Mesodermal cell (in vitro differentiated cells): Measurements from ENCODE around the gene BANF2. TPM values are rescaled to one million over a fixed set of nuclear protein-coding genes. Genes with fewer than 3 reads are reported as not detected.

Experiments
- H3K27ac ChIP-seq: 2 replicates; pipeline ENCODE4 v1.7.0; 2013; ENCODE audit warnings: mild to moderate bottlenecking, low read depth, low read length, moderate library complexity; ENCODE audit not compliant: severe bottlenecking
- H3K36me3 ChIP-seq: 2 replicates; pipeline ENCODE4 v1.7.1; 2013; ENCODE audit warnings: mild to moderate bottlenecking, low read length, moderate library complexity; ENCODE audit not compliant: control insufficient read depth, insufficient read depth
- H3K4me1 ChIP-seq: one replicate; pipeline ENCODE4 v1.7.1; 2013; ENCODE audit warnings: mild to moderate bottlenecking, low read length; ENCODE audit not compliant: insufficient read depth, control insufficient read depth, poor library complexity, severe bottlenecking
- H3K4me3 ChIP-seq: 2 replicates; pipeline ENCODE4 v1.7.0; 2013; ENCODE audit warnings: low read length, control low read depth, mild to moderate bottlenecking; ENCODE audit not compliant: insufficient read depth, poor library complexity, severe bottlenecking; ENCODE audit errors: extremely low read depth
- H3K9me3 ChIP-seq: 2 replicates; pipeline ENCODE4 v1.7.1; 2013; ENCODE audit warnings: mild to moderate bottlenecking, low read length, moderate library complexity; ENCODE audit not compliant: control insufficient read depth
- WGBS, 2 experiments: methylation state at CpG; one replicate each; pipeline ENCODE4 v1.1.5; 2013; ENCODE audit warnings: missing lambda C conversion rate in 2 of 2; ENCODE audit not compliant: insufficient coverage in 2 of 2; 5-methylcytosine and 5-hydroxymethylcytosine counted together
- polyA plus RNA-seq, 2 experiments: library from polyadenylated mRNA; stranded (reverse); fragments of 50-300 nt; gene quantifications; one replicate each; pipeline ENCODE4 v1.2.3, GENCODE V29; 2013

The BANF2 gene
- polyA plus RNA-seq (2013, experiment 1 of 2) = not detected
- not detected for polyA plus RNA-seq (2013, experiment 2 of 2)

GRCh38 chr20:17699931-17700351 is at the start of gene BANF2:
Gene BANF2, plus strand, starts transcription at chr20:17699966. Its CDS starts 25,060 bp downstream, at chr20:17725026.
- Histone ChIP-seq H3K36me3 (no peaks in the 10 kb centered on the region), H3K9me3 (no peaks in the 10 kb centered on the region), H3K4me1 (no peaks in the 10 kb centered on the region), H3K27ac (no peak within 1 kb of the TSS), H3K4me3 (no peak within 1 kb of the TSS)
- WGBS, 2 experiments = 70 to 80% methylated on average over 3 of the region's 3 CpGs

DNA sequence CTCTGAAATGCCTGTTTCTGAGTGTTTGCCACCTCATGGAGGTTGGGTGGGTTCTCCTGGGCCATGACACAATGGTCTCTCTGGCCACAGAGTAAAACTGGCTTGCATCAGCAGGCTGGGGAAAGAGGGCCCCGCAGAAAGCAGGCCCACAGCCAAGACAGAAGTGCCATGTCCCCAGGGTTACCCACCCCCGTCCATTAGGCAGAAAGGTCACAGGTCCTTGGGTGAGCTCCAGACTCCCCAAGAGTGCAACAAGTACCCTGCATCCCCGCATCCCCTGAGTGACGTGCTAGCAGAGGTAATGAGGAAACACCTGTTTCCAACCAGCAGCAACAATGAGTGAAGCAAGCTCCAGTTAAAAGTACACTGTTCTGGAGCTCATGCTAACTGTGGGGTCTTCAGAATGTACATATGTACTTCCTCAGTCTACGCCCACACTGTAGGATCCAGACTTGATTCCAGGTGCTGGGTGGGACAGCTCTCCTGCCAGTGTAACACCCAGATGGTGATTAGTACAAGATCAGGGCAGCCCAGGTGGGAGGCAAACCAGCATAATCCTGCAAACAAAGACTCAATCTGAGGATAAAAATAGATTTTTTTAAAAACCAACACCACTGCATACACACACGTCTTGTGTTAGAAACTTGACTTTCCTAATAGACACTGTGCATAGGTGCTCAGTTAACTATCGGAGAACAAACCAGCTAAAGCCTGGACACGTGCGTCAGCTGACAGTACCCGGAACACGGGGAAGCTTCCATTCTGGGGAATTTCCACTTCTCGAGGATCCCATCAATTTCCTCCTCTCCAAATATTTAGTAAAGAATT is 49.3 kb upstream of the BANF2 start:
- H3K4me3 ChIP-seq = no peak overlapping the region
- peaks cover 20% of the 10 kb centered on the region for H3K4me1 ChIP-seq
- 88 to 98% methylated on average over 10 to 11 of the region's 12 CpGs for WGBS, 2 experiments
- H3K9me3 ChIP-seq = no peaks in the 10 kb centered on the region
- H3K36me3 ChIP-seq = peaks cover 57% of the 10 kb centered on the region
- H3K27ac ChIP-seq = no peak overlapping the region

GRCh38 chr20:17651129-17651759 is 48.5 kb upstream of the BANF2 start:
- Histone ChIP-seq H3K9me3 (no peaks in the 10 kb centered on the region), H3K4me1 (peaks cover 27% of the 10 kb centered on the region), H3K36me3 (peaks cover 59% of the 10 kb centered on the region), H3K4me3 (no peak overlapping the region), H3K27ac (no peak overlapping the region)
- 86 to 89% methylated on average over 5 to 7 of the region's 11 CpGs for WGBS, 2 experiments

- Histone ChIP-seq H3K4me3 (no peak overlapping the region), H3K4me1 (peaks cover 28% of the 10 kb centered on the region), H3K9me3 (no peaks in the 10 kb centered on the region), H3K36me3 (peaks cover 59% of the 10 kb centered on the region), H3K27ac (no peak overlapping the region)
- WGBS, 2 experiments = 94 to 100% methylated on average over 1 to 2 of the region's 2 CpGs
Measured at GRCh38 chr20:17651760-17652388, 47.9 kb upstream of the BANF2 start.

GRCh38 chr20:17652411-17652810 is 47.4 kb upstream of the BANF2 start:
- Histone ChIP-seq H3K27ac (no peak overlapping the region), H3K4me3 (no peak overlapping the region), H3K9me3 (no peaks in the 10 kb centered on the region), H3K36me3 (peaks cover 60% of the 10 kb centered on the region), H3K4me1 (peaks cover 28% of the 10 kb centered on the region)
- 91 to 93% methylated on average over 8 to 10 of the region's 10 CpGs for WGBS, 2 experiments

GRCh38 chr20:17653835-17654648 is 45.7 kb upstream of the BANF2 start:
- Histone ChIP-seq H3K27ac (no peak overlapping the region), H3K36me3 (peaks cover 76% of the 10 kb centered on the region), H3K4me1 (peaks cover 28% of the 10 kb centered on the region), H3K4me3 (no peak overlapping the region), H3K9me3 (peaks cover 11% of the 10 kb centered on the region)
- WGBS, 2 experiments = 97 to 98% methylated on average over 8 to 9 of the region's 11 CpGs

DNA sequence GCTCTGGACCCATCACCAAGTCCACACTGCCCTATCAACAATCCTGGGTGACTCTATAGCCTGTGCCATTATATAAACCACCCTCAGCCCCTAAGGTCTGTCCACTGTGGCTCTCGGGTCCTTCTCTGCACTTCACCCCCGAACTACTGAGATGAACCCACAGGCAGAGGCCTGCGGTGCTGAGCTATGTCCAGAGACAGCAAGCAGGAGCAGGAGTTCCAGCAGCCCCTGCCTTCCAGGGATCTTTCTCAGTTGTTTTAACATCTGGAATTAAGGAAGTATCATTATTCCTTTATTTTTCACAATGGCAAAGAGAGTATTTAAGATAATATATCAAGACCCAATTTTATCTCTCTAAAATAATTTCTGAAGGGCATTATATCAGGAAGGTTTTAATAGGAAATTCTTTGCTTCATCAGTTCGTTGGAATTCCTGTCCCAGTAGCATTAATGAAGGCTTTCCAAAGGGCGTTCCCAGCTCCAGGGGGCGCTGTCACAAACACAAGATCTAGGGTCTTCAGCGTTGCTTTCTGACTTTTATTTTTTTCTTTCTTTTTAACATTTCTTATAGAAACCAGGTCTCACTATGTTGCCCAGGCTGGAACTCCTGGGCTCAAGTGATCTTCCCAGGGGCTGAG is 45.0 kb upstream of the BANF2 start:
- H3K36me3 ChIP-seq = peaks cover 82% of the 10 kb centered on the region
- peak overlapping the region; percentile 60 for H3K27ac ChIP-seq
- no peak overlapping the region for H3K4me3 ChIP-seq
- H3K4me1 ChIP-seq = peaks cover 28% of the 10 kb centered on the region
- WGBS, 2 experiments = 40 to 58% methylated on average over 6 to 7 of the region's 7 CpGs
- H3K9me3 ChIP-seq = peaks cover 17% of the 10 kb centered on the region

DNA sequence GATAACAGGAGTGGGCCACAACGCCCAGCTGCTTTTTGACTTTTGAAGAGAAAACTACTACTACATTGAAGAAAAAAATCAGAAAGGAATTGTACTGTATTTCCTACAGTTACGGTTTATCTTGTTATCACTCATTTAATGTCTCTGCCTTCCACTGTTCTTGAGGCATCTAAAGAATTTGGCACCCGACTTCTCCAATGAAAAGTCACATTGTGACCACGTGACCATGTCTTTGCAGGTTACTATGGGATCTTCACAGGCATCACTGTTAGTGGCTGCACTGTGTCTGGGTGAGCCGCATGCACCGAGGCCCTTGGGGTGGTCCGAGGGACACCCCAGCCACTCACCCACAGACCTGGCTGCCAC is 44.5 kb upstream of the BANF2 start:
- Histone ChIP-seq H3K9me3 (peaks cover 19% of the 10 kb centered on the region), H3K36me3 (peaks cover 82% of the 10 kb centered on the region), H3K27ac (peak overlapping the region; percentile 60), H3K4me1 (peaks cover 28% of the 10 kb centered on the region), H3K4me3 (no peak overlapping the region)
- WGBS, 2 experiments = 44 to 52% methylated on average over 3 to 4 of the region's 7 CpGs

DNA sequence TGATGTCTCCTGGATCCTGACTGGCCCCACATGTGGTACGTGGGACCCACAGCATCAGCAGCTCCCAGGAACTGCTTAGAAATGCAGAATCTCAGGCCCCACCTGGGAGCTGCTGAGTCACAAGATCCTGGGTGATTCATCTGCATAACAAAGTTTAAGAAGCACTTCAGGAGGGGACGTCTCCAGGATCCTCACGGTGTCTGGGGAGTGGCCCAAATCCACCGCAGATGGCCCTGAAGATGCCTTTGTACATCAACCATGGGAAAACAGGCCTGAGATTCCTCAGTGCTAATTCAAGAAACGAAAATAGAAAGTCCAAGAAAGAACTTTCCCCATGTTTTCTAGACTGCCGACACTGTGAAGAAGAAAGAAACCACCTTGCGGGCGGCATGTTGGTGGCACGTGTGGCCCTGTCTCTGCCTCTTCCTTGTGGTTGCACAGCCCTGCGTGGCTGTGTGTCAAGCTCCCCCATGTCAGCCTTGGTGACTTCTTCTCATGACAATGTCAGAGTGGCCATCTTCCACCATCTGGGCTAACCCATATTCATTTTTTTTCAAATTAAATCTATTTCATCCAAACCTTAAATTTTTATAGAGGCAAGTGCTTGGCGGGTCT is 43.8 kb upstream of the BANF2 start:
- peaks cover 83% of the 10 kb centered on the region for H3K36me3 ChIP-seq
- H3K4me3 ChIP-seq = no peak overlapping the region
- peaks cover 19% of the 10 kb centered on the region for H3K9me3 ChIP-seq
- 76 to 82% methylated on average over 10 of the region's 11 CpGs for WGBS, 2 experiments
- H3K4me1 ChIP-seq = peaks cover 28% of the 10 kb centered on the region
- H3K27ac ChIP-seq = no peak overlapping the region
